Uterus (tissue), 2 donors: ENCODE data around the gene HSD17B8.

Experiments used
- CTCF ChIP-seq, 4 experiments: fragments of 200-600 bp in 2 of 4; fragments of 450-650 bp in 2 of 4; sonication (generic) in 2 of 4; IDR thresholded peaks; one replicate each; pipeline ENCODE4 v1.5.1; 2016 to 2019; ENCODE audit warnings: antibody characterized with exemption in 4 of 4, mild to moderate bottlenecking in 2 of 4, moderate library complexity in 1 of 4
- POLR2A ChIP-seq, 2 donors: fragments of 450-650 bp; IDR thresholded peaks; one replicate each; pipeline ENCODE4 v1.6.1; 2016; ENCODE audit warnings: antibody characterized with exemption in 2 of 2, mild to moderate bottlenecking in 1 of 2, moderate library complexity in 1 of 2

GRCh38 chr6:33190504-33191107 lies 13.8 kb upstream of the HSD17B8 start:
- TF ChIP-seq CTCF (IDR thresholded peaks at IDR 0.05): no peak
- TF ChIP-seq POLR2A (IDR thresholded peaks at IDR 0.05): no peak
